HEK293 (cell line): Measurements from ENCODE around the gene NUMBL.

Experiments used
- MZF1 ChIP-seq: fragments of 450-650 bp; formaldehyde crosslinking; IDR thresholded peaks from 2 replicates; pipeline ENCODE4 v1.5.1; 2017; ENCODE audit warnings: missing biosample characterization, missing genetic modification characterization, borderline replicate concordance
- REPIN1 ChIP-seq: fragments of 450-650 bp; formaldehyde crosslinking; IDR thresholded peaks from 2 replicates; pipeline ENCODE4 v1.5.1; 2017; ENCODE audit warnings: missing biosample characterization, missing genetic modification characterization, low read depth
- ZBTB26 ChIP-seq: fragments of 450-650 bp; formaldehyde crosslinking; optimal IDR thresholded peaks from 2 replicates; pipeline ENCODE3; 2016; ENCODE audit warnings: missing biosample characterization, mild to moderate bottlenecking, missing genetic modification characterization
- ZBTB6 ChIP-seq: fragments of 450-650 bp; formaldehyde crosslinking; IDR thresholded peaks from 2 replicates; pipeline ENCODE4 v1.5.1; 2017; ENCODE audit warnings: missing biosample characterization, missing genetic modification characterization
- ZBTB7A ChIP-seq: fragments of 450-650 bp; formaldehyde crosslinking; IDR thresholded peaks from 2 replicates; pipeline ENCODE4 v1.5.1; 2016; ENCODE audit warnings: low read depth, missing biosample characterization, missing genetic modification characterization
- ZFP69B ChIP-seq: fragments of 450-650 bp; formaldehyde crosslinking; IDR thresholded peaks from 2 replicates; pipeline ENCODE4 v1.5.1; 2016; ENCODE audit warnings: missing biosample characterization, missing genetic modification characterization
- ZNF121 ChIP-seq: fragments of 450-650 bp; formaldehyde crosslinking; IDR thresholded peaks from 2 replicates; pipeline ENCODE4 v1.5.1; 2016; ENCODE audit warnings: missing biosample characterization, missing genetic modification characterization
- ZNF239 ChIP-seq: fragments of 450-650 bp; formaldehyde crosslinking; IDR thresholded peaks from 2 replicates; pipeline ENCODE4 v1.5.1; 2016; ENCODE audit warnings: missing biosample characterization, missing genetic modification characterization
- ZNF280D ChIP-seq: fragments of 450-650 bp; formaldehyde crosslinking; IDR thresholded peaks from 2 replicates; pipeline ENCODE4 v1.5.1; 2016; ENCODE audit warnings: missing biosample characterization, missing genetic modification characterization
- ZNF292 ChIP-seq: fragments of 450-650 bp; formaldehyde crosslinking; IDR thresholded peaks from 2 replicates; pipeline ENCODE4 v1.5.1; 2016; ENCODE audit warnings: low read depth, missing biosample characterization, missing genetic modification characterization, borderline replicate concordance
- ZNF302 ChIP-seq: fragments of 450-650 bp; formaldehyde crosslinking; IDR thresholded peaks from 2 replicates; pipeline ENCODE4 v1.5.1; 2016; ENCODE audit warnings: missing biosample characterization, missing genetic modification characterization, low read depth
- ZNF366 ChIP-seq: fragments of 450-650 bp; formaldehyde crosslinking; conservative IDR thresholded peaks from 2 replicates; pipeline ENCODE4 v1.5.1; 2016; ENCODE audit warnings: missing biosample characterization, missing genetic modification characterization
- ZNF394 ChIP-seq: fragments of 450-650 bp; formaldehyde crosslinking; IDR thresholded peaks from 2 replicates; pipeline ENCODE4 v1.5.1; 2016; ENCODE audit warnings: missing biosample characterization, missing genetic modification characterization, mild to moderate bottlenecking, moderate library complexity, borderline replicate concordance
- ZNF404 ChIP-seq: fragments of 450-650 bp; formaldehyde crosslinking; IDR thresholded peaks from 2 replicates; pipeline ENCODE4 v1.5.1; 2017; ENCODE audit warnings: missing biosample characterization, missing genetic modification characterization
- ZNF518A ChIP-seq: fragments of 450-650 bp; formaldehyde crosslinking; conservative IDR thresholded peaks from 2 replicates; pipeline ENCODE4 v1.5.1; 2016; ENCODE audit warnings: low read depth, missing biosample characterization, missing genetic modification characterization
- ZNF521 ChIP-seq: fragments of 450-650 bp; formaldehyde crosslinking; IDR thresholded peaks from 2 replicates; pipeline ENCODE4 v1.5.1; 2017; ENCODE audit warnings: missing biosample characterization, mild to moderate bottlenecking, missing genetic modification characterization
- ZNF529 ChIP-seq: fragments of 450-650 bp; formaldehyde crosslinking; IDR thresholded peaks from 2 replicates; pipeline ENCODE4 v1.5.1; 2017; ENCODE audit warnings: missing genetic modification characterization, missing biosample characterization; ENCODE audit not compliant: insufficient replicate concordance
- ZNF530 ChIP-seq: fragments of 450-650 bp; formaldehyde crosslinking; IDR thresholded peaks from 2 replicates; pipeline ENCODE4 v1.5.1; 2016; ENCODE audit warnings: low read depth, missing biosample characterization, missing genetic modification characterization
- ZNF600 ChIP-seq: fragments of 450-650 bp; formaldehyde crosslinking; IDR thresholded peaks from 2 replicates; pipeline ENCODE4 v1.5.1; 2016; ENCODE audit warnings: missing biosample characterization, missing genetic modification characterization
- ZNF639 ChIP-seq: fragments of 450-650 bp; formaldehyde crosslinking; IDR thresholded peaks from 2 replicates; pipeline ENCODE4 v1.5.1; 2016; ENCODE audit warnings: missing biosample characterization, missing genetic modification characterization
- ZNF645 ChIP-seq: fragments of 450-650 bp; formaldehyde crosslinking; IDR thresholded peaks from 2 replicates; pipeline ENCODE4; 2016; ENCODE audit warnings: missing biosample characterization, missing genetic modification characterization
- ZNF777 ChIP-seq: fragments of 450-650 bp; formaldehyde crosslinking; IDR thresholded peaks from 2 replicates; pipeline ENCODE4 v1.5.1; 2017; ENCODE audit warnings: missing biosample characterization, missing genetic modification characterization, borderline replicate concordance
- ZNF792 ChIP-seq: fragments of 450-650 bp; formaldehyde crosslinking; IDR thresholded peaks from 2 replicates; pipeline ENCODE4 v1.5.1; 2016; ENCODE audit warnings: missing biosample characterization, missing genetic modification characterization

The NUMBL gene

GRCh38 chr19:40690693-40691420 lies 406 bp upstream of the NUMBL start (continued):
- TF ChIP-seq ZNF639 (no peak), ZNF600 (tag by site-specific recombination) (peak; percentile 97), ZNF394 (tag by site-specific recombination) (peak; percentile 51; the same call in 1 of the 2 replicates), ZNF404 (tag by site-specific recombination) (no peak), ZNF521 (tag by site-specific recombination) (no peak), ZNF366 (tag by site-specific recombination) (peak; percentile 91), ZFP69B (tag by site-specific recombination) (no peak; the same call in 1 of the 2 replicates), ZNF302 (tag by site-specific recombination) (no peak), ZNF529 (no peak), ZNF777 (tag by site-specific recombination) (peak; percentile 44; the same call in 1 of the 2 replicates), ZNF280D (tag by site-specific recombination) (no peak), ZNF292 (tag by site-specific recombination) (no peak), ZBTB6 (tag by site-specific recombination) (no peak), REPIN1 (tag by site-specific recombination) (no peak), MZF1 (tag by site-specific recombination) (peak; percentile 13; the same call in 1 of the 2 replicates), ZBTB26 (peak; percentile 85), ZNF518A (tag by site-specific recombination) (no peak), ZNF792 (tag by site-specific recombination) (peak; percentile 30; the same call in 1 of the 2 replicates), ZNF530 (tag by site-specific recombination) (no peak), ZNF239 (tag by site-specific recombination) (no peak), ZNF645 (0 out of 2 replicates have a peak, but pooled peaks have one; percentile 74), ZBTB7A (tag by site-specific recombination) (no peak; the same call in 1 of the 2 replicates), ZNF121 (tag by site-specific recombination) (no peak)
